H9 (cell line): ENCODE data around the gene DENND5A. TPM values are rescaled to one million over a fixed set of nuclear protein-coding genes. Genes with fewer than 3 reads are reported as not detected.
"Not testable (repeated sequence)": the region's sequence is repeated elsewhere in the genome, so short reads cannot be mapped to it uniquely, and the experiment has no call there.

ENCODE experiments used
- DNase-seq: peaks from one replicate; pipeline ENCODE4 v3.0.0-alpha.2; 2017
- H2AFZ ChIP-seq: one replicate; pipeline ENCODE4 v1.6.1; 2013; ENCODE audit warnings: mild to moderate bottlenecking, low read length, control low read depth, moderate library complexity
- H2AK5ac ChIP-seq: 2 replicates; pipeline ENCODE4 v1.6.1; 2013; ENCODE audit warnings: low read length, control low read depth, mixed read lengths; ENCODE audit not compliant: insufficient read length
- H2BK120ac ChIP-seq: one replicate; pipeline ENCODE4 v1.6.1; 2013; ENCODE audit warnings: low read depth, mild to moderate bottlenecking, low read length, control low read depth, inconsistent platforms; ENCODE audit not compliant: poor library complexity, severe bottlenecking
- H2BK12ac ChIP-seq: 2 replicates; pipeline ENCODE4 v1.6.1; 2013; ENCODE audit warnings: low read length, control low read depth, mixed read lengths, low read depth; ENCODE audit not compliant: insufficient read length
- H2BK15ac ChIP-seq: 2 replicates; pipeline ENCODE4 v1.6.1; 2013; ENCODE audit warnings: low read depth, low read length, control low read depth
- H2BK20ac ChIP-seq: one replicate; pipeline ENCODE4 v1.6.1; 2013; ENCODE audit warnings: low read depth, mild to moderate bottlenecking, low read length, control low read depth, inconsistent platforms; ENCODE audit not compliant: poor library complexity, severe bottlenecking
- H2BK5ac ChIP-seq: 2 replicates; pipeline ENCODE4 v1.6.1; 2013; ENCODE audit warnings: low read length, control low read depth, mixed read lengths; ENCODE audit not compliant: insufficient read length
- H3K14ac ChIP-seq: 2 replicates; pipeline ENCODE4 v1.6.1; 2013; ENCODE audit warnings: low read length, control low read depth; ENCODE audit not compliant: insufficient read depth
- H3K18ac ChIP-seq: 2 replicates; pipeline ENCODE4 v1.6.1; 2013; ENCODE audit warnings: low read depth, mild to moderate bottlenecking, mixed read lengths, low read length, control low read depth; ENCODE audit not compliant: insufficient read length
- H3K23ac ChIP-seq: 2 replicates; pipeline ENCODE4 v1.6.1; 2013; ENCODE audit warnings: low read length, control low read depth, mixed read lengths, low read depth; ENCODE audit not compliant: insufficient read length
- H3K23me2 ChIP-seq: 2 replicates; pipeline ENCODE4 v1.6.1; 2013; ENCODE audit warnings: low read depth, mild to moderate bottlenecking, mixed read lengths, low read length, control low read depth; ENCODE audit not compliant: insufficient read length, poor library complexity, severe bottlenecking
- H3K27ac ChIP-seq: 2 replicates; pipeline ENCODE4 v1.5.1; 2013; ENCODE audit warnings: low read length, control low read depth, mixed read lengths, low read depth; ENCODE audit not compliant: insufficient read length
- H3K27me3 ChIP-seq: 2 replicates; pipeline ENCODE4 v1.6.1; 2013; ENCODE audit warnings: low read length, control low read depth, inconsistent platforms; ENCODE audit not compliant: insufficient read depth
- H3K4ac ChIP-seq: 2 replicates; pipeline ENCODE4 v1.6.1; 2013; ENCODE audit warnings: low read depth, mild to moderate bottlenecking, control low read depth, inconsistent platforms, low read length, moderate library complexity
- H3K4me1 ChIP-seq: 2 replicates; pipeline ENCODE4 v1.6.1; 2013; ENCODE audit warnings: low read length, control low read depth, inconsistent platforms; ENCODE audit not compliant: insufficient read depth
- H3K4me2 ChIP-seq: 2 replicates; pipeline ENCODE4 v1.6.1; 2013; ENCODE audit warnings: low read length, control low read depth, mixed read lengths; ENCODE audit not compliant: insufficient read length, insufficient read depth
- H3K56ac ChIP-seq: 2 replicates; pipeline ENCODE4 v1.6.1; 2013; ENCODE audit warnings: low read depth, mild to moderate bottlenecking, mixed read lengths, low read length, control low read depth; ENCODE audit not compliant: insufficient read length
- H3K79me1 ChIP-seq: 2 replicates; pipeline ENCODE4 v1.6.1; 2013; ENCODE audit warnings: low read depth, mild to moderate bottlenecking, moderate library complexity, low read length, control low read depth, inconsistent platforms; ENCODE audit not compliant: insufficient read depth, poor library complexity, severe bottlenecking
- H3K79me2 ChIP-seq: 2 replicates; pipeline ENCODE4 v1.6.1; 2013; ENCODE audit warnings: low read length, control low read depth, inconsistent platforms; ENCODE audit not compliant: insufficient read depth
- H3K9ac ChIP-seq: 2 replicates; pipeline ENCODE4 v1.6.1; 2013; ENCODE audit warnings: low read length, control low read depth, mixed read lengths; ENCODE audit not compliant: insufficient read length; ENCODE audit errors: extremely low read depth
- H3K9me3 ChIP-seq: one replicate; pipeline ENCODE4 v1.6.1; 2013; ENCODE audit warnings: low read depth, low read length, inconsistent platforms; ENCODE audit not compliant: control insufficient read depth
- H3T11ph ChIP-seq: one replicate; pipeline ENCODE4 v1.6.1; 2013; ENCODE audit warnings: mild to moderate bottlenecking, low read length, control low read depth, inconsistent platforms
- H4K20me1 ChIP-seq: one replicate; pipeline ENCODE4 v1.6.1; 2013; ENCODE audit not compliant: control insufficient read depth, insufficient read length, insufficient read depth
- H4K5ac ChIP-seq: 2 replicates; pipeline ENCODE4 v1.6.1; 2013; ENCODE audit warnings: low read depth, mild to moderate bottlenecking, mixed read lengths, low read length, control low read depth; ENCODE audit not compliant: insufficient read length
- H4K8ac ChIP-seq: replicated peaks from 2 replicates; pipeline ENCODE4 v1.6.1; 2013; ENCODE audit warnings: low read length, control low read depth, mixed read lengths, low read depth; ENCODE audit not compliant: insufficient read length
- H4K91ac ChIP-seq: 2 replicates; pipeline ENCODE4 v1.6.1; 2013; ENCODE audit warnings: low read depth, mild to moderate bottlenecking, moderate library complexity, mixed read lengths, low read length, control low read depth; ENCODE audit not compliant: insufficient read length
- H3K27ac Mint-ChIP-seq, 3 experiments: 2 replicates in 2 of 3; 3 replicates in 1 of 3; pipeline ENCODE4 v1.8.0; 2020 to 2021; ENCODE audit warnings: mixed read lengths in 3 of 3, mild to moderate bottlenecking in 1 of 3, moderate library complexity in 1 of 3
- H3K27me3 Mint-ChIP-seq: 2 replicates; pipeline ENCODE4 v1.8.0; 2021; ENCODE audit warnings: low read depth, mild to moderate bottlenecking, moderate library complexity, mixed read lengths
- H3K36me3 Mint-ChIP-seq, 3 experiments: 2 replicates in 2 of 3; 3 replicates in 1 of 3; pipeline ENCODE4 v1.8.0; 2020 to 2021; ENCODE audit warnings: low read depth in 3 of 3, mixed read lengths in 3 of 3; ENCODE audit not compliant: insufficient read depth in 1 of 3
- H3K4me1 Mint-ChIP-seq, 2 experiments: 2 replicates each; pipeline ENCODE4 v1.8.0; 2020; ENCODE audit warnings: mixed read lengths in 2 of 2
- H3K4me3 Mint-ChIP-seq, 2 experiments: 2 replicates in 1 of 2; 3 replicates in 1 of 2; pipeline ENCODE4 v1.8.0; 2020 to 2021; ENCODE audit warnings: mild to moderate bottlenecking in 2 of 2, mixed read lengths in 2 of 2, moderate library complexity in 1 of 2
- H3K9me3 Mint-ChIP-seq, 2 experiments: 2 replicates in 1 of 2; 3 replicates in 1 of 2; pipeline ENCODE4 v1.8.0; 2020; ENCODE audit warnings: mild to moderate bottlenecking in 2 of 2, mixed read lengths in 2 of 2, moderate library complexity in 1 of 2
- WGBS: extraction: QIAGEN DNeasy Blood & Tissue Kit; methylation state at CpG from one replicate; pipeline ENCODE4 v1.1.7; 2013; ENCODE audit warnings: missing lambda C conversion rate, low lambda C conversion rate, mixed read lengths; ENCODE audit not compliant: insufficient read length; ENCODE audit errors: extremely low coverage; 5-methylcytosine and 5-hydroxymethylcytosine counted together
- total RNA-seq: library from RNA; stranded (reverse); gene quantifications from 2 replicates; pipeline ENCODE4 v1.2.1, GENCODE V29; 2021

The DENND5A gene
- total RNA-seq, 1 experiment from 2014 or later, result 59.6 TPM

DNA sequence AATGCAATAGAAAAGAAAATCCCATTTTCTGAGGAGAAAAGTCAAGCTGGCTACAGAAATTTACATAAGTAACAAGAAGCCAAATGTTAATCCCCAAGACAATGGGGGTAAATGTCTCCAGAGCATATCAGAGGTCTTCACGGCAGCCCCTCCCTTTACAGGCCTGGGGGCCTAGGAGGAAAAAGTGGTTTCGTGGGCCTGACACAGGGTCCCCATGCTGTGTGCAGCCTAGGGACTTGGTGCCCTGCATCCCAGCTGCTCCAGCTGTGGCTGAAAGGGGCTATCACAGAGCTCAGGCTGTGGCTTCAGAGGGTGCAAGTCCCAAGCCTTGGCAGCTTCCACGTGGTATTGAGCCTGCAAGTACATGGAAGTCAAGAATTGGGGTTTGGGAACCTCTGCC is 76.3 kb downstream of the DENND5A start:
- H3K4ac ChIP-seq, H3K14ac ChIP-seq, H4K5ac ChIP-seq, H3K23me2 ChIP-seq, H3K9ac ChIP-seq, H4K20me1 ChIP-seq, H3T11ph ChIP-seq, H2AK5ac ChIP-seq, H3K27me3 Mint-ChIP-seq, H3K27me3 ChIP-seq, H3K4me2 ChIP-seq, H2AFZ ChIP-seq, H3K23ac ChIP-seq, H3K4me1 ChIP-seq, H2BK5ac ChIP-seq, H2BK15ac ChIP-seq, H4K91ac ChIP-seq, H3K9me3 ChIP-seq, H3K18ac ChIP-seq, H3K4me1 Mint-ChIP-seq, H3K27ac Mint-ChIP-seq, H3K79me2 ChIP-seq, H3K56ac ChIP-seq, H4K8ac ChIP-seq, DNase-seq, H3K27ac ChIP-seq, H2BK20ac ChIP-seq, H3K79me1 ChIP-seq, H2BK120ac ChIP-seq, H3K4me3 Mint-ChIP-seq, H2BK12ac ChIP-seq: not testable (repeated sequence)
- peaks cover 60 to 69% (median 65%) of the 10 kb centered on the region in 3 experiments for H3K36me3 Mint-ChIP-seq
- peaks cover 30 to 37% of the 10 kb centered on the region in 2 experiments for H3K9me3 Mint-ChIP-seq
- WGBS, result no CpG with 5 or more reads among the region's 3 CpGs
